Fibroblast of skin of scalp (primary cell): Measurements from ENCODE around the gene ITIH4.
A peak's percentile ranks its signal among the peaks of the same experiment; 100 is the strongest.

Experiments
- DNase-seq: peaks from one replicate; pipeline ENCODE4 v3.0.0-alpha.2; 2013

The ITIH4 gene

DNA sequence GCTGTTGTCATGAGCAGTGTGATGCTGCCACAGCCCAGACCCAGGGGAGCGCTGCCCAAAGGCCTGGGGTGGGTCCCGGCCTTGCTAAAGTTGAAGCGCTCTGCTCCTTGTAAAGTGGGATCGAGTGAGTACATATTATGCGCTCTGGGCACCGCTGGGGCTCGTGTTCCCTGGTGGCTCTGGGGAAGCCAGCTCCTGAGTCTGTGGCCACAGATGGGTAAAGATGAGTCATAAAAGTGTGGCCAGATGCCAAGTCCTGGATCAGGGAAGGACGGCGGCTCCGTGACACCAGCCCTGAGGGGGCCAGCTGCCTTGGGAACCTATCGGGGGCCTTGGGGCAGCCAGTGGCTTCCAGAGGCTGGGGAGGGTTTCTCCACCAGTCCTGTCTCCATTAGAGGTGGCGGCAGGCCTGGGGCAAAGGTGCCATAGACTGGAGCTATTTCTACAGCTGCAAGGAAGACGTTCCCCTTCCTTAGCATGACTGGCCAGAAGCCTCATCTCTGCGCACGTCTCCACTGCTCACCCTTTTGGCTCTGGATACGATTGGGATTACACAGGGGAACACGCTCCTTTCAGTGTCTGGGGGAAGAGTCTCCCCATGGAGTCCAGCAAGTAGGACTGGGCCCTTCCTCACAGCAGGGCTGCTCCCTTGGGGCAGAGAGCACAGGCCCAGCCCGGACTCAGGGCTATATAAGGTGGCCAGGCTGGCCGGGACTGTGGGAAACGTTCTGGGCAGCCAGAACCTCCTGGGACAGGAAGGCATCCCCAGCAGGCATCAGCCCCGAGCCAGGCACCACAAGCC lies 1.2 kb upstream of the ITIH4 start:
- DNase-seq: peak; percentile 83

DNA sequence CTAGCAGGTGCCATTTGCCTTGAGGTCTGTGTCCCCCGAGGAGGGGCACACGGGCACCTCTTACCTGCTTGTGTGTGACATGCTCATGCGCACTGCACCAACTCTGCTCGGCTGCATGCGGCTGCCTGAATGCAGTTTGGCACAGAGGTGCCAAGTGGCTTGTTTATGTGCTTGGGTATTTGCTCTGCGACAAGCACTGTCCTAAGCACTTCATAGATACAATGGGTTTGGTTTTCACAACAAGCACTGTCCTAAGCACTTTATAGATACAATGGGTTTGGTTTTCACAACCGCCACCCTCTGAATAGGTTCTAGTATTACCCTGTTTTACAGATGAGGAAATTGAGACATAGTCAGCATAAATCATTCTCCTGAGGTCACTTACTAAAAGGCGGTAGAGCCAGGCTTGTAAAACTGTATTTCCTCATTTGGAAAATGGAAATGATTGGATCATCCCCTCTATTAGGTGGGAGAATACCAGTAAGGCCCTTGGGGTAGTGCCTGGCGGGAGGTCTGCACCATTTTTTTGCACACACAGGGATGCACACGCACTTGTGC lies 487 bp downstream of the ITIH4 start:
- no peak for DNase-seq

DNA sequence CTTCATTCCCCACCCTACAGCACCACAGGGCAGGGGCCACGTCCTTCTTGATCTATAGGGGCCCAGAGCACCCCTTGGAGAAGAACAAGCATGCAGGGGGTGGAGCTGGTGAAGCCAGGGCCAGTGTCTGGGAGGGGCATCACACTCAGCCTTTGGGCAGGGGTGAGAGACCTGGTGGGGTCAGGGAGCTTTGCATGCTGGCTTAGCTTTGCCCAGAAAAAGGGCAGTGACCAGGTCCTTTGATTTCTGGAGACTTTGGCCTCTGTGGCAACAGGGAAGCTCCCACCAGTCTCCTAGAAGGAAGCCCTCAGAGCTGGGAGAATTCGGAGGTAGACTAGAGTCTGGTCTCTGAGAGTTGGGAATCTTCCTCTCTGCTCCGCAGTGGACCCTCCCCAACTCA lies 990 bp downstream of the ITIH4 start:
- no peak for DNase-seq

GRCh38 chr3:52827866-52828376 lies 2.6 kb downstream of the ITIH4 start:
- no peak for DNase-seq

DNA sequence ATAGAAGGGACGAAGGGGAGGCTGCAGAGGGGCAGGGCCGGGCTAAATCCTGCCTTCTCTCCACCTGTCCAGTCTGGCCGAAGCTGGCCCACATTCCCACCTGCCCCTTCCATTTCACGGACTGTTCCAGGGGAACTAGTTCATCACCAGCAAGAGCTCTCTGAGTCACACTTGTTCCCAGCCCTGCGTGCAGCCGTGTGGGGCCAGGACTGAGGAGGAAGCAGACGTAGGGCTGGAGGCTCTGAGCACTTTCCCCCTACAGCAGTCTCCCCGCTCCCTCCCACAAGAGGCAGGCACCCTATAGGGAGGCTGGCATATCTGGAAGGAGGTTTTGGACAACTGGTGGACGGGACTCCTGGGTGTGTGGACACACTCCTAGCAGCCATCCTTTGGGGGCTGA lies 3.0 kb downstream of the ITIH4 start:
- peak; percentile 27 for DNase-seq

- no peak for DNase-seq
Measured at GRCh38 chr3:52824037-52824436, 6.4 kb downstream of the ITIH4 start.

GRCh38 chr3:52822363-52822762 lies 8.1 kb downstream of the ITIH4 start:
- DNase-seq: no peak

- DNase-seq: peak; percentile 30
Measured at GRCh38 chr3:52820736-52821135, 9.7 kb downstream of the ITIH4 start.

DNA sequence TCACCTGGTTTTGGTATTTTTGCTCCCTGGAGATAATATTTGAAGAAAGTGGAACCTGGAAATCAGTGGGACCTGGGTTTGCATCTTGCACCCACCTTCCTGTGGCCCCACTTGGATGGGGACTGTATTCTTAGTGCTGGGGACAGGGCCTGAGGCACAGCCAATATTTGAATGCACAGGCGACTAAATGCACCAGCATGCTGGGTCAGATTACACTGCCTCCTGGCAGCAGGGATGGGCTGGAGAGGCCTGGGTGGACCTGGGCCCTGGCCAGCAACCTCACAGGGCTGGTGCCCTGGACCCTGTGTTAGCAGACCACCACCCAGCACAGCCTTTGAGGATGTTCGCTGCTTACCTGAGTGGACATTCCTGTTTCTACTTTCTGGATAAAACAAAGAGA lies 10.5 kb downstream of the ITIH4 start:
- DNase-seq: no peak

- DNase-seq: no peak
Measured at GRCh38 chr3:52817860-52818259, 12.6 kb downstream of the ITIH4 start.

- DNase-seq: no peak
Measured at GRCh38 chr3:52817221-52817620, 13.3 kb downstream of the ITIH4 start.

DNA sequence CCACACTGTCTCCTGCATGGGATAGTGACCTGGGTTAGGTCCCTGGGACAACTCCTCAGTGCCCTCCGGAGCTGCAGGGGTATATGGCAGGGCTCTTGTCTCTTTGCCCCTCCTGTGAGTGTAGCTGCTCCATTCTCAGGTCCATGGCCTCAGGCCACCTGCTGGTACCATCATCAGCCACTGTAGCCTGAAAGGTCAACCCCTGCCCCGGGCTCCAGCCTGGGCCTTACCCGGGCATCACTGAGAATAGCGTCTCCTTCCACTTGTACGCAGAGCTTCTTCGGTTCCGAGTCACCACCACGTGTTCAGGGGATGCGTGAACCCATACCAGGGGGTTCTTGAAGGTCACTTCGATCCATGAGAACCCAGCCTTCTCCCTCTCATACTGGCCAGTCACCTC lies 13.8 kb downstream of the ITIH4 start:
- DNase-seq: no peak

- no peak for DNase-seq
Measured at GRCh38 chr3:52816199-52816598, 14.3 kb downstream of the ITIH4 start.

GRCh38 chr3:52813810-52814209 lies 16.7 kb downstream of the ITIH4 start:
- DNase-seq: no peak

GRCh38 chr3:52811452-52812011 lies 18.9 kb downstream of the ITIH4 start:
- DNase-seq: no peak

- no peak for DNase-seq
Measured at GRCh38 chr3:52810923-52811322, 19.5 kb downstream of the ITIH4 start.

DNA sequence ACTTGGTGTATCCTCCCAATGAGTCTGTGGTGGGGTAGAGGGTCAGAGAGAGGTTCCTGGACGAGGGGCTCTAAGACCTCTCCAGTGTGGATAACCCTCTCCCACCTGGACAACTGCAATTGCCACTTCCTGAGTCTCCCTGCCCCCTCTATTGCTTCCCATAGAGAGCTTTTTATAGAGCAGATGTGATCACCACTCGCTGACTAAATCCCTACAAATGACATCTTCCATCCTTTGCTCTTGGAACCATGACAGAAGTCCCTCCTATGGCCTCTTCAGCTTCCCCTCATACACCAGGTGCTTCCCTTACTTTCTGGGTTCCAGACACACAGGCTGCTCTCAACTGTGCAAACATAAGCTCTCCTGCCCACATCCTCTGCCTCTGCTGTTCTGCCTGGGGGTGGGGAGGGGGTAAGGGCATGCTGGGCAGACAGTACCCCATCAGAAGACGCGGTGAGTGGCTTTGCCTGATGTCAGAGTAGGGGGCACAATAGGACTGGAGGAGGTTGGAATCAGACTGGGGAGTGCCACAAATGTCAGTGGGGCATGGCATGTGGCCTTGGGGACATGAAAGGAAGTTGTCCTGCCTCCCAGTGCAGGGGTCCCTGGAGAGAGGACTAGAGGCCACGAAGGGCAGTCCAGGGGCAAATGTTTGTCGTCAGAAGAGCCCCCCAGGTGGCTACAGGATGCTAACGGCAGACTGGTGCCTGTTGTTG lies 20.7 kb downstream of the ITIH4 start:
- no peak for DNase-seq

GRCh38 chr3:52809149-52809548 lies 21.3 kb downstream of the ITIH4 start:
- no peak for DNase-seq

DNA sequence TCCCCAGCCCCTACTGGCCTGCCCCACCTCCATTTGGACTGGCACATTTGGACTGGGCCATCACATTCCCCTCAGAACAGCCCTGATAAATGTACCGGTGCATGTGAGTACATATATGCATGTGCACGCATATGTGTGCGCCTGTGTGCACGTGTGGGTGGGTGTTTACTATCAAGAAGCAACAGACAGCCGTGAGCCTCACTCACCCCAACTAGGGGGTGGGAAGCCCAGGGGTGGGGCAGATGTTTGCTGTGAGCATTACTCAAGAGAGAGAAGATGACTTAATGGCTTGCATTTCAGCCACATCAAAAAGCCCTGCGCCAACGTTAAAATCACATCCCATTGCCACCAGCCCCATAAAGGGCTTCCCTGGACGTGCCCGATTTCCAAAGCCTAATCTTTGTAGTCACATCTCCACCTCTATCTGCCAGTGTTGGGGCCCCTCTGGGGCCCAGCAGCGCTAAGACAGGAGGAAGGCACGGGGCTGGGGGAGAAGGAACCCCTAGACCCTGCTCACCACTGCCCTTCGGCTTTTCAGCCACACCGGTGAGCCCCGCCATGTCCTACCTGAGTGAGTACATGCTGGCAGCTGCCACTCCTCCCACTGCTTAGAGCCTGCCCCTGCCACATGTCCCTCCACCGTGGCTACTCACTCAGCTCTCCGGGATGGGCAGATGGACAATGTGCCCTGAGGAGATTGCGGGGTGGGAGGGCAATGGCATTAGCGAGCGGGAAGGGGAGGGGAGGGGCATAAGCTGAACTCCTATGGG lies 25.0 kb downstream of the ITIH4 start:
- no peak for DNase-seq

GRCh38 chr3:52801839-52802238 lies 28.6 kb downstream of the ITIH4 start:
- DNase-seq: peak; percentile 9

DNA sequence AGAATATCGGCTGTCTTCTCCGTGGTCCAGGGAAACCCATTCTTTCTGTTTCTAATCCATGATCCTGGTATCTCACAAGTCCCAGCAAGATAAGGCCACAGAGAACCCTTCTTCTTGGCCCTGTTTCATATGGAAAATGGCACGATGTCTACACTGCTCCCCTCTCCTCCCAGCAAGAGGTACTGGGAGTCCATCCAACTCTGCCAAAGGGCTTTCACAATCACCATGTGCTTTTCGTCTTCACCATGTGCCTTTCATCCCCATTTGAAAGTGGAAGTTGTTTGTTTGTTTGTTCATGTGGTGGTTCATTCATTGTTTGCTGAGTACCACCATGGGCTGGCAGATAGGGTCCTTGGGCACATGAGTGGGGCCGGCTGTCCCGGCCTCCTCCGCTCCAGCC lies 30.4 kb downstream of the ITIH4 start:
- no peak for DNase-seq

DNA sequence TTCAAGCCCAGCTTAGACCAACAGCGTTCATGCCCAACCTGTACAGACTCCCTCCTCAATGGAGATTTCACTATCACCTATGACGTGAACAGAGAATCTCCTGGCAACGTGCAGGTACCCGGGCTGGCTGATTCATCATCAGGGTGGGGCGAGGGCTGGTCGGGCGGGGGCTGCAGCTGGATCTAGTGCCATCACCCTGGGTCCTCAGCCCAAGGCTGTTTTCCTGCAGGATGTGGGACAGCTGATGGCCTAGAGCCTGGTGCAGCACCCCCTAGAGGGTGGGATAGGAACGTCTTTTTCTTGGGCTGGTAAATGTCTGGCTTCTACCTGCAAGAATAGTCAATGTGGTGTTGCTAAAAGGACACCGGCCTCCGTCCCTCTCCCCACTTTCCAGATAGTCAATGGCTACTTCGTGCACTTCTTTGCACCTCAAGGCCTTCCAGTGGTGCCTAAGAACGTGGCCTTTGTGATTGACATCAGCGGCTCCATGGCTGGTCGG lies 31.4 kb downstream of the ITIH4 start:
- DNase-seq: no peak
